K562 (cell line): Measurements from ENCODE around the gene CTNNBL1. TPM values are rescaled to one million over a fixed set of nuclear protein-coding genes. Genes with fewer than 3 reads are reported as not detected.

Experiments used
- ATAC-seq: fragments of 200-7000 bp; cut with Tn5 transposase; 3 replicates; pipeline ENCODE4 v1.9.1; 2020; ENCODE audit warnings: moderate library complexity
- BruUV-seq: library from RNA; stranded (reverse); fragments of 400-500 nt; replicated peaks from 2 replicates; lab custom pipeline; 2021; lab: Mats Ljungman, UMichigan
- CTCF ChIA-PET: fragments of 300-600 bp; formaldehyde crosslinking; extraction: SDS; loops from one replicate; lab custom pipeline; 2021; ENCODE audit warnings: low intra/inter-chr PET ratio; lab: Yijun Ruan, JAX
- POLR2A ChIA-PET: fragments of 300-600, 350-650 bp; sonication (Branson Sonifier 250); formaldehyde crosslinking; extraction: SDS; loops from one replicate; lab custom pipeline; 2021; ENCODE audit warnings: antibody characterized with exemption, inconsistent platforms; lab: Yijun Ruan, JAX
- DNase-seq, 4 experiments: peaks; one replicate each; pipeline versions ENCODE4 v3.0.0 to v3.0.0-alpha.2; 2011 to 2018; ENCODE audit warnings: low spot score in 3 of 4, mixed read lengths in 3 of 4; ENCODE audit errors: extremely low read depth in 1 of 4
- FAIRE-seq: peaks from 2 replicates; lab custom pipeline; 2011; peaks lifted over from hg19 to GRCh38; lab: Jason Lieb, UNC
- H2AFZ ChIP-seq: 2 replicates; pipeline ENCODE4 v1.6.0; 2011; ENCODE audit warnings: low read depth, low read length, control low read depth, inconsistent platforms
- H3K27ac ChIP-seq: fragments of 200-600 bp; 3 replicates; pipeline ENCODE4 v1.8.0; 2011; ENCODE audit warnings: low read depth, mild to moderate bottlenecking, control low read depth, inconsistent platforms, low read length, moderate library complexity, mixed read lengths; ENCODE audit errors: extremely low read depth
- H3K27me3 ChIP-seq, 2 experiments: fragments of 300-600 bp in 1 of 2; 2 replicates in 1 of 2; 3 replicates in 1 of 2; pipeline versions ENCODE4 v1.6.0 to v1.8.0; 2011; ENCODE audit warnings: inconsistent platforms in 2 of 2, low read length in 2 of 2, mild to moderate bottlenecking in 1 of 2, mixed read lengths in 1 of 2, moderate library complexity in 1 of 2; ENCODE audit not compliant: control insufficient read depth in 2 of 2, insufficient read depth in 2 of 2
- H3K36me3 ChIP-seq: fragments of 300-600 bp; 3 replicates; pipeline ENCODE4 v1.8.0; 2011; ENCODE audit warnings: mild to moderate bottlenecking, low read length, inconsistent platforms; ENCODE audit not compliant: control insufficient read depth, insufficient read depth
- H3K4me1 ChIP-seq, 2 experiments: fragments of 200-600 bp in 1 of 2; replicated peaks in 1 of 2; 2 replicates in 1 of 2; 3 replicates in 1 of 2; pipeline versions ENCODE4 v1.5.1 to v1.8.0; 2011; ENCODE audit warnings: inconsistent platforms in 2 of 2, low read length in 2 of 2, mild to moderate bottlenecking in 1 of 2, mixed read lengths in 1 of 2, moderate library complexity in 1 of 2; ENCODE audit not compliant: control insufficient read depth in 2 of 2, insufficient read depth in 2 of 2
- H3K4me2 ChIP-seq: 2 replicates; pipeline ENCODE4 v1.6.1; 2011; ENCODE audit warnings: low read length, control low read depth, inconsistent platforms, mixed read lengths; ENCODE audit not compliant: insufficient read depth
- H3K4me3 ChIP-seq: fragments of 200-600 bp; sonication (generic), shearing (Covaris generic); 2 replicates; pipeline ENCODE4 v1.5.1; 2016; ENCODE audit warnings: control low read depth, inconsistent platforms
- H3K79me2 ChIP-seq: fragments of 200-600 bp; 3 replicates; pipeline ENCODE4 v1.8.0; 2011; ENCODE audit warnings: low read length, inconsistent platforms; ENCODE audit not compliant: control insufficient read depth, insufficient read depth
- H3K9ac ChIP-seq, 2 experiments: 2 replicates each; pipeline versions ENCODE4 v1.6.0 to v1.6.1; 2011; ENCODE audit warnings: low read depth in 2 of 2, low read length in 2 of 2, control low read depth in 1 of 2, inconsistent platforms in 1 of 2, mild to moderate bottlenecking in 1 of 2, mixed read lengths in 1 of 2; ENCODE audit not compliant: insufficient read depth in 1 of 2
- H3K9me1 ChIP-seq: one replicate; pipeline ENCODE4 v1.6.0; 2011; ENCODE audit warnings: inconsistent platforms, mild to moderate bottlenecking, low read length, moderate library complexity; ENCODE audit not compliant: control insufficient read depth, insufficient read depth
- H3K9me3 ChIP-seq: replicated peaks from 2 replicates; pipeline ENCODE4 v1.5.1; 2011; ENCODE audit warnings: low read depth, low read length, inconsistent platforms; ENCODE audit not compliant: control insufficient read depth, insufficient read depth
- H4K20me1 ChIP-seq: replicated peaks from 2 replicates; pipeline ENCODE4 v1.6.1; 2011; ENCODE audit warnings: low read length, inconsistent platforms, mixed read lengths; ENCODE audit not compliant: control insufficient read depth, insufficient read depth
- BRD4 ChIP-seq: fragments of 200-600 bp; sonication (generic); IDR thresholded peaks from 2 replicates; pipeline ENCODE4 v1.6.1; 2017; ENCODE audit warnings: inconsistent platforms
- C11orf30 ChIP-seq: fragments of 450-650 bp; IDR thresholded peaks from 2 replicates; pipeline ENCODE4 v1.6.1; 2016; ENCODE audit warnings: low read depth, mild to moderate bottlenecking
- GMEB1 ChIP-seq: fragments of 250-450 bp; sonication (Bioruptor Pico); IDR thresholded peaks from 2 replicates; pipeline ENCODE4 v1.4.0; 2020; ENCODE audit warnings: mild to moderate bottlenecking
- RUNX1 ChIP-seq: sonication (generic); IDR thresholded peaks from 2 replicates; pipeline ENCODE4 v1.6.1; 2016; ENCODE audit warnings: antibody characterized with exemption, low read depth
- THRA ChIP-seq: fragments of 450-650 bp; IDR thresholded peaks from 2 replicates; pipeline ENCODE4 v1.6.1; 2017; ENCODE audit warnings: mild to moderate bottlenecking, moderate library complexity
- ZC3H4 ChIP-seq: sonication (generic); formaldehyde crosslinking; IDR thresholded peaks from 2 replicates; pipeline ENCODE4 v1.9.0; 2021; ENCODE audit warnings: missing genetic modification reagents, borderline replicate concordance
- ZNF316 ChIP-seq: fragments of 450-650 bp; IDR thresholded peaks from 2 replicates; pipeline ENCODE4 v1.6.1; 2016
- WGBS: fragments of 100-300 bp; shearing (Covaris generic); methylation state at CpG from one replicate; pipeline ENCODE4 v1.1.6; 2016; ENCODE audit warnings: low coverage, mixed read lengths; ENCODE audit not compliant: insufficient coverage; ENCODE audit errors: missing lambda C conversion rate; 5-methylcytosine and 5-hydroxymethylcytosine counted together
- in situ Hi-C: fragments of 300-500 bp; cut with MboI; formaldehyde crosslinking; loops from 4 replicates; pipeline ENCODE4 v1.15.0; 2018; ENCODE audit warnings: inconsistent platforms, mixed read lengths
- intact Hi-C: fragments of 100-400 bp; cut with micrococcal nuclease; formaldehyde crosslinking; loops from 2 replicates; pipeline ENCODE4 v1.14.2; 2022
- polyA plus RNA-seq, 8 experiments: library from polyadenylated mRNA; depleted of rRNA in 4 of 8; stranded (reverse) in 5 of 8; unstranded in 3 of 8; fragments of >200 nt; fragmentation: Nextera tagmentation in 2 of 8; fragmentation: Illumina TruSeq in 1 of 8; extraction: Ambion mirVana in 2 of 8; extraction: Trizol in 1 of 8; gene quantifications; 2 replicates each; pipeline versions ENCODE4 v1.2.1 to v1.2.3, GENCODE V29; 2011 to 2014; ENCODE audit warnings: inconsistent platforms in 1 of 8, missing spikeins in 1 of 8
- total RNA-seq, 7 experiments: library from RNA; depleted of rRNA in 6 of 7; stranded (reverse); fragments of >200 nt in 6 of 7; fragmentation: Illumina TruSeq in 2 of 7; extraction: Trizol in 2 of 7; gene quantifications; 2 replicates each; pipeline versions ENCODE4 v1.2.1 to v1.2.3, GENCODE V29; 2011 to 2021; ENCODE audit warnings: low replicate concordance in 1 of 7
- TF ChIP-seq, protein P1 (sequence below): fragments of 250-450 bp; sonication (Bioruptor Pico); IDR thresholded peaks from 2 replicates; pipeline ENCODE4 v1.4.0; 2020

CTNNBL1 gene
- total and polyA plus RNA-seq, 9 of the 15 experiments (the other 6 are each of a cell fraction or from before 2014, with no cell fraction given) = 32.4 to 85.6 (median 43.6) TPM

- no peak overlapping the region for H3K4me2 ChIP-seq
- TF ChIP-seq BRD4 = no peak
- TF ChIP-seq ZNF316 = peak; percentile 56
- TF ChIP-seq C11orf30 = 0 out of 2 replicates have a peak, but pooled peaks have one; percentile 12
- no peaks in the 10 kb centered on the region for H3K27me3 ChIP-seq
- H3K4me3 ChIP-seq = no peak overlapping the region
- POLR2A ChIA-PET = interaction anchor here (0.6 kb wide), 1 partner anchor 26 kb away, joined by 3 read pairs; no protein-coding TSS in a partner anchor
- FAIRE-seq (no peak), ATAC-seq (no peak), DNase-seq (no peak)
- no peaks in the 10 kb centered on the region for H3K9me1 ChIP-seq
- no peaks in the 10 kb centered on the region for H4K20me1 ChIP-seq
- BruUV-seq = no TSS peak
- no peak overlapping the region for H3K27ac ChIP-seq
- no peaks in the 10 kb centered on the region for H3K79me2 ChIP-seq
- no peaks in the 10 kb centered on the region for H3K4me1 ChIP-seq
- no peaks in the 10 kb centered on the region for H3K9me3 ChIP-seq
- intact Hi-C loops (no loop called here), in situ Hi-C loops (no loop called here)
- peaks cover 16% of the 10 kb centered on the region; the same call in 1 of the 3 replicates for H3K36me3 ChIP-seq
- H3K9ac ChIP-seq = no peak overlapping the region
- 85% methylated on average over 12 of the region's 15 CpGs for WGBS
- CTCF ChIA-PET = no interaction called here
- H2AFZ ChIP-seq = no peak overlapping the region
These were observed 165.8 kb downstream of the CTNNBL1 start for GRCh38 chr20:37859406-37860171.

DNA sequence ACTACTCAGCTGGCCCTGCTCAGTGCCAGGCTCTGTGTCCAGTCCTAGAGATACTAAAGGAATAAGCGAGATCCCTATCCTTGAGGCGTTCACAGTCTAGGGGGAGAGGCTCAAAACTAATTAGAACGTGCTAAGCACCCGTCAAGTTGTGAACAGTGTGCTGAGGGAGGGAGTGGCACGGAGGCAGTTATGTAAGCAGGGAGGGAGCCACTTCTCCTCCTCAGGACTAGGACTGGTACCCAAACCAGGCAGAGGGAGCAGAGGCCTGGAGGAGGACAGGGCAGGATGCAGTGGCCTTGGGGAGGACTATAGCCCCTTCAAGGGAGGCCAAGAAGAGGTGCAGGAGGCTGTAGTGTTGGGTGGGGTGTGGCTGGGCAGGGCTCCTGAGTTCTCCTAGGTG lies 169.5 kb downstream of the CTNNBL1 start:
- H3K9me1 ChIP-seq = no peaks in the 10 kb centered on the region

More for the DNA sequence above, 169.5 kb downstream of the CTNNBL1 start:
- Histone ChIP-seq H3K9ac (no peak overlapping the region), H3K4me1 (no peaks in the 10 kb centered on the region; a peak in 1 of 5 replicates), H3K4me2 (no peak overlapping the region), H3K4me3 (no peak overlapping the region), H4K20me1 (no peaks in the 10 kb centered on the region), H3K27ac (no peak overlapping the region), H2AFZ (no peak overlapping the region), H3K9me3 (no peaks in the 10 kb centered on the region), H3K27me3 (no peaks in the 10 kb centered on the region), H3K79me2 (no peaks in the 10 kb centered on the region), H3K36me3 (peaks cover 16% of the 10 kb centered on the region; the same call in 2 of the 3 replicates)
- 68% methylated on average over 5 of the region's 5 CpGs for WGBS
- FAIRE-seq (no peak), ATAC-seq (no peak), DNase-seq (no peak)
- CTCF ChIA-PET = no interaction called here
- POLR2A ChIA-PET = no interaction called here
- intact Hi-C loops (no loop called here), in situ Hi-C loops (no loop called here)
- no peak for TF ChIP-seq GMEB1 (CRISPR knock-in tag)
- TF ChIP-seq, protein P1, sequence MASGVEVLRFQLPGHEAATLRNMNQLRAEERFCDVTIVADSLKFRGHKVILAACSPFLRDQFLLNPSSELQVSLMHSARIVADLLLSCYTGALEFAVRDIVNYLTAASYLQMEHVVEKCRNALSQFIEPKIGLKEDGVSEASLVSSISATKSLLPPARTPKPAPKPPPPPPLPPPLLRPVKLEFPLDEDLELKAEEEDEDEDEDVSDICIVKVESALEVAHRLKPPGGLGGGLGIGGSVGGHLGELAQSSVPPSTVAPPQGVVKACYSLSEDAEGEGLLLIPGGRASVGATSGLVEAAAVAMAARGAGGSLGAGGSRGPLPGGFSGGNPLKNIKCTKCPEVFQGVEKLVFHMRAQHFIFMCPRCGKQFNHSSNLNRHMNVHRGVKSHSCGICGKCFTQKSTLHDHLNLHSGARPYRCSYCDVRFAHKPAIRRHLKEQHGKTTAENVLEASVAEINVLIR (CRISPR knock-in tag) = no peak
- no peak for TF ChIP-seq RUNX1
- TF ChIP-seq THRA = no peak
- TF ChIP-seq ZC3H4 (CRISPR knock-in tag) = no peak
- no TSS peak for BruUV-seq
